Ishikawa (cell line): ENCODE data around the gene CD22.

ENCODE experiments used
- CEBPB ChIP-seq: IDR thresholded peaks from 2 replicates; pipeline ENCODE4 v1.6.1; 2012
- CREB1 ChIP-seq: IDR thresholded peaks from 2 replicates; pipeline ENCODE4 v1.6.1; 2012; ENCODE audit warnings: low read depth
- EGR1 ChIP-seq: IDR thresholded peaks from 2 replicates; pipeline ENCODE4 v1.6.1; 2012
- EP300 ChIP-seq: IDR thresholded peaks from 2 replicates; pipeline ENCODE4 v1.6.1; 2012; ENCODE audit warnings: borderline replicate concordance
- FOXM1 ChIP-seq: IDR thresholded peaks from 2 replicates; pipeline ENCODE4 v1.6.1; 2012; ENCODE audit warnings: low read depth, borderline replicate concordance
- NFIC ChIP-seq: IDR thresholded peaks from 2 replicates; pipeline ENCODE4 v1.6.1; 2012
- RAD21 ChIP-seq: IDR thresholded peaks from 2 replicates; pipeline ENCODE4 v1.6.1; 2012; ENCODE audit warnings: low read depth
- TAF1 ChIP-seq: IDR thresholded peaks from 2 replicates; pipeline ENCODE4 v1.6.1; 2012; ENCODE audit warnings: low read depth, mild to moderate bottlenecking
- TCF12 ChIP-seq: IDR thresholded peaks from 2 replicates; pipeline ENCODE4 v1.6.1; 2012; ENCODE audit warnings: low read depth
- TEAD4 ChIP-seq: IDR thresholded peaks from 2 replicates; pipeline ENCODE4 v1.6.1; 2012
- YY1 ChIP-seq: IDR thresholded peaks from 2 replicates; pipeline ENCODE4 v1.6.1; 2012; ENCODE audit warnings: low read depth
- ZBTB7A ChIP-seq: IDR thresholded peaks from 2 replicates; pipeline ENCODE4 v1.6.1; 2012; ENCODE audit warnings: low read depth
- TF ChIP-seq, protein P1 (sequence below): IDR thresholded peaks from 2 replicates; pipeline ENCODE4 v1.6.1; 2012; ENCODE audit warnings: low read depth, mild to moderate bottlenecking
- TF ChIP-seq, protein P2 (sequence below): IDR thresholded peaks from 2 replicates; pipeline ENCODE4 v1.6.1; 2012
- TF ChIP-seq, protein P3 (sequence below): IDR thresholded peaks from 2 replicates; pipeline ENCODE4 v1.6.1; 2012

Gene CD22

GRCh38 chr19:35293363-35293739, 35.6 kb upstream of the CD22 start:
- TF ChIP-seq EP300, result no peak
- no peak for TF ChIP-seq EGR1
- TF ChIP-seq, protein P1, sequence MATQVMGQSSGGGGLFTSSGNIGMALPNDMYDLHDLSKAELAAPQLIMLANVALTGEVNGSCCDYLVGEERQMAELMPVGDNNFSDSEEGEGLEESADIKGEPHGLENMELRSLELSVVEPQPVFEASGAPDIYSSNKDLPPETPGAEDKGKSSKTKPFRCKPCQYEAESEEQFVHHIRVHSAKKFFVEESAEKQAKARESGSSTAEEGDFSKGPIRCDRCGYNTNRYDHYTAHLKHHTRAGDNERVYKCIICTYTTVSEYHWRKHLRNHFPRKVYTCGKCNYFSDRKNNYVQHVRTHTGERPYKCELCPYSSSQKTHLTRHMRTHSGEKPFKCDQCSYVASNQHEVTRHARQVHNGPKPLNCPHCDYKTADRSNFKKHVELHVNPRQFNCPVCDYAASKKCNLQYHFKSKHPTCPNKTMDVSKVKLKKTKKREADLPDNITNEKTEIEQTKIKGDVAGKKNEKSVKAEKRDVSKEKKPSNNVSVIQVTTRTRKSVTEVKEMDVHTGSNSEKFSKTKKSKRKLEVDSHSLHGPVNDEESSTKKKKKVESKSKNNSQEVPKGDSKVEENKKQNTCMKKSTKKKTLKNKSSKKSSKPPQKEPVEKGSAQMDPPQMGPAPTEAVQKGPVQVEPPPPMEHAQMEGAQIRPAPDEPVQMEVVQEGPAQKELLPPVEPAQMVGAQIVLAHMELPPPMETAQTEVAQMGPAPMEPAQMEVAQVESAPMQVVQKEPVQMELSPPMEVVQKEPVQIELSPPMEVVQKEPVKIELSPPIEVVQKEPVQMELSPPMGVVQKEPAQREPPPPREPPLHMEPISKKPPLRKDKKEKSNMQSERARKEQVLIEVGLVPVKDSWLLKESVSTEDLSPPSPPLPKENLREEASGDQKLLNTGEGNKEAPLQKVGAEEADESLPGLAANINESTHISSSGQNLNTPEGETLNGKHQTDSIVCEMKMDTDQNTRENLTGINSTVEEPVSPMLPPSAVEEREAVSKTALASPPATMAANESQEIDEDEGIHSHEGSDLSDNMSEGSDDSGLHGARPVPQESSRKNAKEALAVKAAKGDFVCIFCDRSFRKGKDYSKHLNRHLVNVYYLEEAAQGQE, result no peak
- TF ChIP-seq CEBPB, result no peak
- TF ChIP-seq NFIC, result no peak
- TF ChIP-seq YY1, result no peak
- TF ChIP-seq RAD21, result no peak
- TF ChIP-seq TEAD4, result no peak
- TF ChIP-seq, protein P2, sequence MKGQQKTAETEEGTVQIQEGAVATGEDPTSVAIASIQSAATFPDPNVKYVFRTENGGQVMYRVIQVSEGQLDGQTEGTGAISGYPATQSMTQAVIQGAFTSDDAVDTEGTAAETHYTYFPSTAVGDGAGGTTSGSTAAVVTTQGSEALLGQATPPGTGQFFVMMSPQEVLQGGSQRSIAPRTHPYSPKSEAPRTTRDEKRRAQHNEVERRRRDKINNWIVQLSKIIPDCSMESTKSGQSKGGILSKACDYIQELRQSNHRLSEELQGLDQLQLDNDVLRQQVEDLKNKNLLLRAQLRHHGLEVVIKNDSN, result no peak
- TF ChIP-seq FOXM1, result no peak
- TF ChIP-seq ZBTB7A, result no peak
- TF ChIP-seq CREB1, result no peak
- no peak for TF ChIP-seq TCF12
- TF ChIP-seq, protein P3, sequence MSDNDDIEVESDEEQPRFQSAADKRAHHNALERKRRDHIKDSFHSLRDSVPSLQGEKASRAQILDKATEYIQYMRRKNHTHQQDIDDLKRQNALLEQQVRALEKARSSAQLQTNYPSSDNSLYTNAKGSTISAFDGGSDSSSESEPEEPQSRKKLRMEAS, result no peak
- TF ChIP-seq TAF1, result no peak

- TF ChIP-seq, protein P2, result no peak
- TF ChIP-seq CREB1 (no peak), CEBPB (no peak), RAD21 (no peak), TAF1 (no peak), FOXM1 (no peak), TCF12 (no peak)
These were observed 35.2 kb upstream of the CD22 start for GRCh38 chr19:35293808-35294207.

DNA sequence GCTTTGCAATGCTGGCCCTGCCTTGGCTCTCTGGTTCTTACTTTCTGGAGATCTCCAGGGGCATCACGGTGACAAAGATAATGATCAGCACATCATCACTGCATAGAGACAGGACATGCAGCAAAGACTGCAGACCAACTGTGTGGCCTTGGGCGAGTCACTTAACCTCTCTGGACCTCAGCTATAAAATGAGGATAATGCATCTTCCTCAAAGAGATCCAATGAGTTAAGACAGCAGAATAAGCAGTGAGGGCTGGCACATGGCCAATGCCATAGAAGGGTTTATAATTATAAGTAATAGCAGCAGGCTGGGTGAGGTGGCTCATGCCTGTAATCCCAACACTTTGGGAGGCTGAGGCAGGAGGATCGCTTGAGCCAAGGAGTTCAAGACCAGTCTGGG, 34.7 kb upstream of the CD22 start:
- TF ChIP-seq TAF1, result no peak
- TF ChIP-seq TEAD4, result no peak
- TF ChIP-seq RAD21, result no peak
- TF ChIP-seq TCF12, result no peak
- TF ChIP-seq EGR1, result no peak
- no peak for TF ChIP-seq NFIC
- no peak for TF ChIP-seq CREB1
- no peak for TF ChIP-seq ZBTB7A
- TF ChIP-seq EP300, result no peak

- TF ChIP-seq ZBTB7A (no peak), EP300 (no peak), TEAD4 (no peak), CREB1 (no peak), FOXM1 (no peak)
- TF ChIP-seq, protein P1, result no peak
- TF ChIP-seq, protein P2, result no peak
These were observed 33.9 kb upstream of the CD22 start for GRCh38 chr19:35294859-35295791.

DNA sequence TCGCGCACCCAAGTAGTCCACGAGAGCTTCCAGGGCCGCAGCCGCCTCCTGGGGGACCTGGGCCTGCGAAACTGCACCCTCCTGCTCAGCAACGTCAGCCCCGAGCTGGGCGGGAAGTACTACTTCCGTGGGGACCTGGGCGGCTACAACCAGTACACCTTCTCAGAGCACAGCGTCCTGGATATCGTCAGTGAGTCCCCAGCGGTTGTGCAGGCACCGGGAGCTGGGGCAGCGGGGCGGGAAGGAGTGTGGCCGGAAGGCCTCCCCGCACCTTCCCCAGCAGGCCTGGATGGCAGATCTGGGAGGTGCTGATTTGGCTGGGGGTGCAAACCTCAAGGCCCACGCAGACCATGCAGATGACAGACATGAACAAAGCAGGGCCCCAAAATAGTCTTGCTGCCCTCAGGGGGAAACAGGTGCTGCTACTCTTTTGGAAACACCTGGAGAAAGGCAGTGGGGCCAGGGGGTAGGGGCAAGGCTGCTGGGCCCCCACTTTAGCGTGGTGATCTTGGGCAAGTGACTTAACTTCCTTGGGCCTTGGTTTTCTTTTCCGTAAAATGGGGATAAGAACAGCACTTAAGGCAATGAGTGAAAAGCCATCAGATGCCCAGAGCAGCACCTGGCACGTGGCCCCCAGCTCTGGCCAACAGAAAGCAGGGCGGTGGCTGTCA, 33.1 kb upstream of the CD22 start:
- no peak for TF ChIP-seq RAD21
- no peak for TF ChIP-seq YY1
- TF ChIP-seq CEBPB, result no peak
- TF ChIP-seq, protein P3, result no peak
- TF ChIP-seq, protein P2, result 0 out of 2 replicates have a peak, but pooled peaks have one; percentile 5
